Liver (tissue), 9 donors: ENCODE measurements around the gene CDHR5. TPM values are rescaled to one million over a fixed set of nuclear protein-coding genes. Genes with fewer than 3 reads are reported as not detected.

Source experiments
- DNase-seq: peaks from one replicate; pipeline ENCODE4 v3.0.0-alpha.2; 2017; ENCODE audit warnings: low spot score
- H3K27ac ChIP-seq, 2 donors: one replicate each; pipeline ENCODE4 v1.7.0; 2013; ENCODE audit warnings: inconsistent platforms in 2 of 2, low read length in 2 of 2, control low read depth in 1 of 2, low read depth in 1 of 2, mild to moderate bottlenecking in 1 of 2
- H3K27me3 ChIP-seq, 4 donors: one replicate each; pipeline versions ENCODE4 v1.6.1 to v1.7.0; 2013; ENCODE audit warnings: low read length in 3 of 4, inconsistent platforms in 1 of 4, mild to moderate bottlenecking in 1 of 4, moderate library complexity in 1 of 4; ENCODE audit not compliant: control insufficient read depth in 4 of 4, insufficient read depth in 4 of 4
- H3K36me3 ChIP-seq, 4 donors: one replicate each; pipeline versions ENCODE4 v1.6.1 to v1.7.0; 2013; ENCODE audit warnings: low read length in 3 of 4, mild to moderate bottlenecking in 3 of 4, low read depth in 1 of 4, moderate library complexity in 1 of 4; ENCODE audit not compliant: control insufficient read depth in 4 of 4, insufficient read depth in 3 of 4
- H3K4me1 ChIP-seq, 4 donors: one replicate each; pipeline versions ENCODE4 v1.6.1 to v1.7.0; 2013; ENCODE audit warnings: low read length in 3 of 4, mild to moderate bottlenecking in 3 of 4, moderate library complexity in 1 of 4; ENCODE audit not compliant: control insufficient read depth in 4 of 4, insufficient read depth in 4 of 4
- H3K4me3 ChIP-seq, 3 donors: one replicate each; pipeline versions ENCODE4 v1.6.1 to v1.7.0; 2013; ENCODE audit warnings: low read length in 3 of 3, control low read depth in 1 of 3, low read depth in 1 of 3, mild to moderate bottlenecking in 1 of 3
- H3K9ac ChIP-seq, 2 donors: one replicate each; pipeline ENCODE4 v1.7.0; 2013; ENCODE audit warnings: low read length in 2 of 2, mild to moderate bottlenecking in 2 of 2, moderate library complexity in 2 of 2, control low read depth in 1 of 2, low read depth in 1 of 2
- H3K9me3 ChIP-seq, 4 donors: one replicate each; pipeline versions ENCODE4 v1.6.1 to v1.7.0; 2013; ENCODE audit warnings: low read length in 3 of 4; ENCODE audit not compliant: control insufficient read depth in 4 of 4
- CTCF ChIP-seq: fragments of 150-350 bp; IDR thresholded peaks from 2 replicates; pipeline ENCODE4 v1.5.1; 2017; ENCODE audit warnings: improper control_type of control experiment, low read depth, low read length; ENCODE audit not compliant: missing input control
- FOXA1 ChIP-seq: IDR thresholded peaks from 2 replicates; pipeline ENCODE4 v1.6.1; 2016; ENCODE audit warnings: antibody characterized with exemption
- HNF4A ChIP-seq, 2 donors: conservative IDR thresholded peaks; 2 replicates each; pipeline ENCODE4 v1.6.1; 2016; ENCODE audit warnings: antibody characterized with exemption in 2 of 2, mild to moderate bottlenecking in 2 of 2
- HNF4G ChIP-seq: IDR thresholded peaks from 2 replicates; pipeline ENCODE4 v1.6.1; 2016; ENCODE audit warnings: antibody characterized with exemption
- JUND ChIP-seq, 2 donors: IDR thresholded peaks; 2 replicates each; pipeline ENCODE4 v1.6.1; 2016; ENCODE audit warnings: antibody characterized with exemption in 2 of 2
- RAD21 ChIP-seq, 2 donors: IDR thresholded peaks; 2 replicates each; pipeline ENCODE4 v1.6.1; 2016; ENCODE audit warnings: antibody characterized with exemption in 2 of 2, mild to moderate bottlenecking in 2 of 2
- REST ChIP-seq: IDR thresholded peaks from 2 replicates; pipeline ENCODE4 v1.6.1; 2016; ENCODE audit warnings: antibody characterized with exemption, mild to moderate bottlenecking
- SP1 ChIP-seq: IDR thresholded peaks from 2 replicates; pipeline ENCODE4 v1.6.1; 2018; ENCODE audit warnings: antibody characterized with exemption, mild to moderate bottlenecking
- TAF1 ChIP-seq: conservative IDR thresholded peaks from 2 replicates; pipeline ENCODE4 v1.6.1; 2016; ENCODE audit warnings: antibody characterized with exemption, mild to moderate bottlenecking
- YY1 ChIP-seq: IDR thresholded peaks from 2 replicates; pipeline ENCODE4 v1.6.1; 2016; ENCODE audit warnings: antibody characterized with exemption, mild to moderate bottlenecking
- WGBS: extraction: QIAGEN DNeasy Blood & Tissue Kit; methylation state at CpG from one replicate; pipeline ENCODE4 v1.1.7; 2013; 5-methylcytosine and 5-hydroxymethylcytosine counted together
- polyA plus RNA-seq, 2 donors: library from polyadenylated mRNA; stranded (reverse) in 1 of 2; unstranded in 1 of 2; fragments of 200-250 nt in 1 of 2; fragments of >200 nt in 1 of 2; fragmentation: Nextera tagmentation in 1 of 2; extraction: Ambion mirVana in 1 of 2; gene quantifications; one replicate each; pipeline versions ENCODE4 v1.2.1 to v1.2.3, GENCODE V29; 2013 to 2015
- total RNA-seq, 2 donors: library from RNA; depleted of rRNA; stranded (reverse); fragments of >200 nt; gene quantifications; one replicate each; pipeline ENCODE4 v1.2.3, GENCODE V29; 2014
- TF ChIP-seq, protein P1 (sequence below): IDR thresholded peaks from 2 replicates; pipeline ENCODE4 v1.6.1; 2016; ENCODE audit warnings: antibody characterized with exemption
- donor health status: healthy.
- donor health status: healthy.
- donor health status: healthy.
- donor health status: healthy.
- donor health status: healthy.

Gene CDHR5
- total and polyA plus RNA-seq, 4 donors: 29.4 to 86.2 (median 57.2) TPM

DNA sequence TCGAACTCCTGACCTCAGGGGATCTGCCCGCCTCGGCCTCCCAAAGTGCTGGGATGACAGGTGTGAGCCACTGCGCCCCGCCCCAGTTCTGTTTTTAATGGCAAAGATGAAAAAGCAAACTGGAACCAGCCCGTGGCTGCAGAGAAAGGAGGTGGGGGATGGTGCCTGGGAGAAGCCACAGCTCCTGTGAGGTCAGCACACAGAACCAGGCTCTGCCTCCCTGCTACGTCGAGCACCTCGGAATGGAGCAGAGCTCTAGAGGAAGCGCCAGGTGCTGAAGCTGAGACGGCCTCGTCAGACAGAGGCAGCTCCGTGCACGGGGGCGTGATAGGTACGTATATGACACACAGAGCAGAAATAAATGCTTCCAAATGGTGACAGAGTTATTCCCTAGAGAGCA is 20.8 kb upstream of the CDHR5 start:
- Histone ChIP-seq H3K27ac (no peak overlapping the region), H3K9ac (no peak overlapping the region), H3K9me3 (no peaks in the 10 kb centered on the region), H3K27me3 (no peaks in the 10 kb centered on the region), H3K4me3 (no peak overlapping the region), H3K36me3 (peaks cover 0 to 8% (median 2%) of the 10 kb centered on the region in 4 donors), H3K4me1 (peaks cover 2 to 11% (median 5%) of the 10 kb centered on the region in 4 donors)
- WGBS: 89% methylated on average over 16 of the region's 16 CpGs
- DNase-seq: no peak
- TF ChIP-seq FOXA1: no peak
- TF ChIP-seq YY1: no peak
- no peak for TF ChIP-seq TAF1
- TF ChIP-seq, protein P1, sequence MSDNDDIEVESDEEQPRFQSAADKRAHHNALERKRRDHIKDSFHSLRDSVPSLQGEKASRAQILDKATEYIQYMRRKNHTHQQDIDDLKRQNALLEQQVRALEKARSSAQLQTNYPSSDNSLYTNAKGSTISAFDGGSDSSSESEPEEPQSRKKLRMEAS: no peak
- TF ChIP-seq RAD21 (IDR thresholded peaks at IDR 0.05): no peak
- no peak for TF ChIP-seq HNF4A (conservative IDR thresholded peaks at IDR 0.05)
- TF ChIP-seq HNF4G: no peak
- TF ChIP-seq SP1: no peak
- TF ChIP-seq JUND (IDR thresholded peaks at IDR 0.05): no peak
- TF ChIP-seq REST: no peak
- TF ChIP-seq CTCF: no peak

- peaks cover 2 to 14% (median 5%) of the 10 kb centered on the region in 4 donors for H3K4me1 ChIP-seq
- DNase-seq: no peak
- H3K4me3 ChIP-seq: no peak overlapping the region
- H3K9ac ChIP-seq: no peak overlapping the region
- H3K9me3 ChIP-seq: no peaks in the 10 kb centered on the region
- H3K27ac ChIP-seq: no peak overlapping the region
- TF ChIP-seq, protein P1: no peak
- no peaks in the 10 kb centered on the region for H3K27me3 ChIP-seq
- WGBS: 90% methylated on average over 50 of the region's 50 CpGs
- peaks cover 0 to 8% (median 2%) of the 10 kb centered on the region in 4 donors for H3K36me3 ChIP-seq
These were observed 19.3 kb upstream of the CDHR5 start for GRCh38 chr11:643849-644738.
